NAMALWA (cell line): Measurements from ENCODE around the gene SCRN1.

Experiments
- DNase-seq: peaks from one replicate; pipeline ENCODE4 v3.0.0-alpha.2; 2015; ENCODE audit warnings: low spot score

Gene SCRN1

GRCh38 chr7:30005464-30005863 lies 15.9 kb upstream of the SCRN1 start:
- no peak for DNase-seq

GRCh38 chr7:30003098-30003497 lies 13.5 kb upstream of the SCRN1 start:
- no peak for DNase-seq

GRCh38 chr7:30001998-30002397 lies 12.4 kb upstream of the SCRN1 start:
- no peak for DNase-seq

GRCh38 chr7:29998489-29998888 lies 8.9 kb upstream of the SCRN1 start:
- no peak for DNase-seq

GRCh38 chr7:29996321-29996720 lies 6.7 kb upstream of the SCRN1 start:
- DNase-seq, result no peak

- DNase-seq, result no peak
Measured at GRCh38 chr7:29995652-29996051, 6.1 kb upstream of the SCRN1 start.

- DNase-seq, result no peak
Measured at GRCh38 chr7:29993140-29993539, 3.5 kb upstream of the SCRN1 start.

GRCh38 chr7:29991937-29992336 lies 2.3 kb upstream of the SCRN1 start:
- DNase-seq, result no peak

- no peak for DNase-seq
Measured at GRCh38 chr7:29990931-29991330, 1.3 kb upstream of the SCRN1 start.

- DNase-seq, result peak; percentile 92
Measured at GRCh38 chr7:29988424-29989256, 961 bp downstream of the SCRN1 start.

- peak; percentile 65 for DNase-seq
Measured at GRCh38 chr7:29987811-29988317, 1.7 kb downstream of the SCRN1 start.

GRCh38 chr7:29987083-29987482 lies 2.5 kb downstream of the SCRN1 start:
- peak; percentile 64 for DNase-seq

GRCh38 chr7:29980151-29980550 lies 9.4 kb downstream of the SCRN1 start:
- no peak for DNase-seq

GRCh38 chr7:29977886-29978651 lies 11.5 kb downstream of the SCRN1 start:
- peak; percentile 55 for DNase-seq

- DNase-seq, result no peak
Measured at GRCh38 chr7:29976673-29977415, 12.8 kb downstream of the SCRN1 start.

- no peak for DNase-seq
Measured at GRCh38 chr7:29976266-29976665, 13.3 kb downstream of the SCRN1 start.

GRCh38 chr7:29975561-29975960 lies 14.0 kb downstream of the SCRN1 start:
- no peak for DNase-seq

GRCh38 chr7:29974286-29974685 lies 15.3 kb downstream of the SCRN1 start:
- DNase-seq, result no peak

GRCh38 chr7:29972315-29972669 lies 17.3 kb downstream of the SCRN1 start:
- DNase-seq, result no peak

- no peak for DNase-seq
Measured at GRCh38 chr7:29971566-29972314, 17.9 kb downstream of the SCRN1 start.

GRCh38 chr7:29970158-29970557 lies 19.4 kb downstream of the SCRN1 start:
- DNase-seq, result no peak

- DNase-seq, result no peak
Measured at GRCh38 chr7:29969738-29970137, 19.9 kb downstream of the SCRN1 start.
